ENCODE data around the gene SLC6A16. TPM values are rescaled to one million over a fixed set of nuclear protein-coding genes. Genes with fewer than 3 reads are reported as not detected.
"Not testable (repeated sequence)": the region's sequence is repeated elsewhere in the genome, so short reads cannot be mapped to it uniquely, and the experiment has no call there.

SLC6A16 gene
- total RNA-seq, 1 experiment from 2014 or later: 0.84 TPM

GRCh38 chr19:49295208-49295880, 29.6 kb downstream of the SLC6A16 start:
- no peaks in the 10 kb centered on the region for H3K4me1 Mint-ChIP-seq (ENCODE audit: low read depth, unreplicated experiment)
- DNase-seq: no peak
- peaks cover 1% of the 10 kb centered on the region for H3K27me3 Mint-ChIP-seq (ENCODE audit: insufficient read depth, unreplicated experiment)
- Histone ChIP-seq H3K36me3 (ENCODE audit: control insufficient read depth, insufficient read depth, low read length) (no peaks in the 10 kb centered on the region), H3K4me3 (ENCODE audit: low read depth, low read length) (no peak overlapping the region), H3K9me3 (no peaks in the 10 kb centered on the region), H3K4me1 (0 out of 2 replicates have a peak, but pooled peaks cover 4% of the 10 kb centered on the region), H3K27me3 (replicated peaks; ENCODE audit: control insufficient read depth, insufficient read depth, low read length) (no peaks in the 10 kb centered on the region)
- ChIA-PET CTCF (no interaction called here), POLR2A (no interaction called here)
- BruUV-seq (replicated peaks): no TSS peak
- no peak overlapping the region for H3K4me3 Mint-ChIP-seq (ENCODE audit: unreplicated experiment)
- H3K27ac Mint-ChIP-seq (ENCODE audit: unreplicated experiment): no peak overlapping the region
- no peaks in the 10 kb centered on the region for H3K9me3 Mint-ChIP-seq (ENCODE audit: unreplicated experiment)
- no peak for TF ChIP-seq CTCF (IDR thresholded peaks at IDR 0.05; ENCODE audit: insufficient read depth in 1 of 2, low read depth in 1 of 2, low read length in 1 of 2, severe bottlenecking in 1 of 2, unreplicated experiment in 1 of 2)
- H3K36me3 Mint-ChIP-seq (ENCODE audit: insufficient read depth, unreplicated experiment): no peaks in the 10 kb centered on the region
- intact Hi-C loops (cut with micrococcal nuclease; ENCODE audit: unreplicated experiment): no loop called here

GRCh38 chr19:49294401-49294800, 30.6 kb downstream of the SLC6A16 start:
- TF ChIP-seq CTCF (IDR thresholded peaks at IDR 0.05; ENCODE audit: insufficient read depth in 1 of 2, low read depth in 1 of 2, low read length in 1 of 2, severe bottlenecking in 1 of 2, unreplicated experiment in 1 of 2): no peak
- no peaks in the 10 kb centered on the region for H3K36me3 Mint-ChIP-seq (ENCODE audit: insufficient read depth, unreplicated experiment)
- H3K9me3 ChIP-seq: no peaks in the 10 kb centered on the region
- H3K4me1 ChIP-seq: 0 out of 2 replicates have a peak, but pooled peaks cover 4% of the 10 kb centered on the region
- intact Hi-C loops (cut with micrococcal nuclease; ENCODE audit: unreplicated experiment): no loop called here
- H3K27ac Mint-ChIP-seq (ENCODE audit: unreplicated experiment): no peak overlapping the region
- BruUV-seq (replicated peaks): no TSS peak
- H3K9me3 Mint-ChIP-seq (ENCODE audit: unreplicated experiment): no peaks in the 10 kb centered on the region
- H3K4me1 Mint-ChIP-seq (ENCODE audit: low read depth, unreplicated experiment): no peaks in the 10 kb centered on the region
- H3K36me3 ChIP-seq (ENCODE audit: control insufficient read depth, insufficient read depth, low read length): no peaks in the 10 kb centered on the region
- no peaks in the 10 kb centered on the region for H3K27me3 Mint-ChIP-seq (ENCODE audit: insufficient read depth, unreplicated experiment)
- CTCF ChIA-PET: interaction anchor here (0.6 kb wide), 1 partner anchor 45 kb away, joined by 3 read pairs; no protein-coding TSS in a partner anchor
- POLR2A ChIA-PET: no interaction called here
- DNase-seq: peak in 1 of 2 experiments; percentile 20
- H3K27me3 ChIP-seq (replicated peaks; ENCODE audit: control insufficient read depth, insufficient read depth, low read length): no peaks in the 10 kb centered on the region
- no peak overlapping the region for H3K4me3 Mint-ChIP-seq (ENCODE audit: unreplicated experiment)
- H3K4me3 ChIP-seq (ENCODE audit: low read depth, low read length): no peak overlapping the region

GRCh38 chr19:49290517-49290916, 34.5 kb downstream of the SLC6A16 start:
- no peaks in the 10 kb centered on the region for H3K27me3 Mint-ChIP-seq (ENCODE audit: insufficient read depth, unreplicated experiment)
- DNase-seq: no peak
- H3K36me3 Mint-ChIP-seq (ENCODE audit: insufficient read depth, unreplicated experiment): no peaks in the 10 kb centered on the region
- no peak for TF ChIP-seq CTCF (IDR thresholded peaks at IDR 0.05; ENCODE audit: insufficient read depth in 1 of 2, low read depth in 1 of 2, low read length in 1 of 2, severe bottlenecking in 1 of 2, unreplicated experiment in 1 of 2)
- H3K9me3 ChIP-seq: peaks cover 7% of the 10 kb centered on the region; the same call in 1 of the 2 replicates
- H3K27me3 ChIP-seq (replicated peaks; ENCODE audit: control insufficient read depth, insufficient read depth, low read length): no peaks in the 10 kb centered on the region
- H3K27ac Mint-ChIP-seq (ENCODE audit: unreplicated experiment): no peak overlapping the region
- H3K4me3 ChIP-seq (ENCODE audit: low read depth, low read length): no peak overlapping the region
- ChIA-PET CTCF (no interaction called here), POLR2A (no interaction called here)
- intact Hi-C loops (cut with micrococcal nuclease; ENCODE audit: unreplicated experiment): no loop called here
- 0 out of 2 replicates have a peak, but pooled peaks cover 4% of the 10 kb centered on the region for H3K4me1 ChIP-seq
- no peak overlapping the region for H3K4me3 Mint-ChIP-seq (ENCODE audit: unreplicated experiment)
- no peaks in the 10 kb centered on the region for H3K36me3 ChIP-seq (ENCODE audit: control insufficient read depth, insufficient read depth, low read length)
- no TSS peak for BruUV-seq (replicated peaks)
- peaks cover 10% of the 10 kb centered on the region for H3K9me3 Mint-ChIP-seq (ENCODE audit: unreplicated experiment)
- H3K4me1 Mint-ChIP-seq (ENCODE audit: low read depth, unreplicated experiment): no peaks in the 10 kb centered on the region

GRCh38 chr19:49289286-49289685, 35.7 kb downstream of the SLC6A16 start:
- H3K4me1 Mint-ChIP-seq (ENCODE audit: low read depth, unreplicated experiment); CTCF ChIA-PET; H3K4me1 ChIP-seq; H3K27me3 ChIP-seq (replicated peaks; ENCODE audit: control insufficient read depth, insufficient read depth, low read length); POLR2A ChIA-PET; H3K27ac Mint-ChIP-seq (ENCODE audit: unreplicated experiment); DNase-seq; H3K4me3 Mint-ChIP-seq (ENCODE audit: unreplicated experiment); BruUV-seq (replicated peaks); H3K4me3 ChIP-seq (ENCODE audit: low read depth, low read length); H3K9me3 ChIP-seq; H3K36me3 ChIP-seq (ENCODE audit: control insufficient read depth, insufficient read depth, low read length); H3K36me3 Mint-ChIP-seq (ENCODE audit: insufficient read depth, unreplicated experiment); H3K27me3 Mint-ChIP-seq (ENCODE audit: insufficient read depth, unreplicated experiment); intact Hi-C loops (cut with micrococcal nuclease; ENCODE audit: unreplicated experiment): not testable (repeated sequence)
- peaks cover 10% of the 10 kb centered on the region for H3K9me3 Mint-ChIP-seq (ENCODE audit: unreplicated experiment)

GRCh38 chr19:49288205-49288604, 36.8 kb downstream of the SLC6A16 start:
- BruUV-seq (replicated peaks); POLR2A ChIA-PET; intact Hi-C loops (cut with micrococcal nuclease; ENCODE audit: unreplicated experiment): not testable (repeated sequence)

More at GRCh38 chr19:49288205-49288604, 36.8 kb downstream of the SLC6A16 start:
- H3K27me3 Mint-ChIP-seq (ENCODE audit: insufficient read depth, unreplicated experiment); H3K4me1 ChIP-seq; H3K4me3 ChIP-seq (ENCODE audit: low read depth, low read length); H3K4me3 Mint-ChIP-seq (ENCODE audit: unreplicated experiment); H3K9me3 ChIP-seq; H3K4me1 Mint-ChIP-seq (ENCODE audit: low read depth, unreplicated experiment); H3K27ac Mint-ChIP-seq (ENCODE audit: unreplicated experiment); CTCF ChIA-PET; H3K36me3 ChIP-seq (ENCODE audit: control insufficient read depth, insufficient read depth, low read length); H3K36me3 Mint-ChIP-seq (ENCODE audit: insufficient read depth, unreplicated experiment); DNase-seq; H3K27me3 ChIP-seq (replicated peaks; ENCODE audit: control insufficient read depth, insufficient read depth, low read length): not testable (repeated sequence)
- H3K9me3 Mint-ChIP-seq (ENCODE audit: unreplicated experiment): peaks cover 10% of the 10 kb centered on the region
